Gastrocnemius medialis (tissue), 4 donors: Measurements from ENCODE around the gene RPS6KA2.

Source experiments
- CTCF ChIP-seq, 5 experiments: fragments of 450-650 bp in 3 of 5; fragments of 200-600 bp in 2 of 5; sonication (generic) in 2 of 5; IDR thresholded peaks in 4 of 5; conservative IDR thresholded peaks in 1 of 5; 1 replicate in 4 of 5; 2 replicates in 1 of 5; pipeline ENCODE4 v1.5.1; 2016 to 2019; ENCODE audit warnings: antibody characterized with exemption in 5 of 5, mild to moderate bottlenecking in 3 of 5, moderate library complexity in 3 of 5
- POLR2A ChIP-seq, 2 donors: fragments of 450-650 bp; IDR thresholded peaks; one replicate each; pipeline ENCODE4 v1.6.1; 2017; ENCODE audit warnings: antibody characterized with exemption in 2 of 2, mild to moderate bottlenecking in 2 of 2, moderate library complexity in 2 of 2

- TF ChIP-seq CTCF (IDR thresholded peaks at IDR 0.05 in 4 of 5, conservative IDR thresholded peaks at IDR 0.05 in 1 of 5) (no peak), POLR2A (IDR thresholded peaks at IDR 0.05) (no peak)
Measured at GRCh38 chr6:166629628-166630027, 2.6 kb upstream of the RPS6KA2 start.
